ENCODE measurements around the gene PLEKHM3.

Gene PLEKHM3

DNA sequence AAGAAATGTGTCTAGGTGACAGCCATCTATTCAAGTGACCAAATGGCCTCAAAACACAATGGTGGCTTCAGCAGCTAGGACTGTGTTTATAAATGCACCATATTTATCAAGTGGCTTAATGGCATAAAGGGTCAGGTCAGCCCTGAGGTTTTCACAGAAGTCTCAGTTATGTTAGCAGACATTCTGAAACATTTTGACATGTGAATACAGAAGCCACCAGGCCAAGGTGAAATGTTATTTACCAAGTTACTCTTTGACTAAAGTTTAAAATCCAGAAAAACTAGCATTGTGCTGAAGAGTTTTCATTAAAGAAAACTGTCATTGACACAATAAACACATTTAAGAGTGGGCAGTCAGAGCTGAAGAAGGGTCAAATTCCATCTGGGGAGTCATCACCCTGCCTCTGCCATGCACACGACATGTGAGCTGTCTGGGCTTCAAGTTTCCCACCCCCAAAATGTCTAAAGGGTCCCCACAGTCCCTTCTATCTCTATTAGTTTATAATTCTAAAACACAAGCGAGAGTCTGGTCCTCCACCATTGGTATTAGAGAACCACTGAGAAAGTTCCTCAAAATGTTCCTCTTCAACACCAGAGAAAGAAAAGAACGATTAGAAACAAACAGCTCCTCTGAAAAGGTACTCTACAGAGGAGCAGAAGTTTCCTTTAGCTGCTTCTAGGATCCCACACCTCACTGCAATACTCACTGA, 178.1 kb downstream of the PLEKHM3 start:
- Mint-ChIP-seq H3K9me3 (no peaks in the 10 kb centered on the region), H3K36me3 (ENCODE audit: insufficient read depth) (no peaks in the 10 kb centered on the region), H3K4me3 (no peak overlapping the region), H3K27me3 (no peaks in the 10 kb centered on the region), H3K4me1 (ENCODE audit: low read depth in 2 of 2) (no peaks in the 10 kb centered on the region), H3K27ac (peak overlapping the region in 1 of 2 donors; percentile 25)
- DNase-seq = no peak
- ATAC-seq (replicated peaks) = no peak

GRCh38 chr2:207845202-207845864, 180.0 kb downstream of the PLEKHM3 start:
- no peaks in the 10 kb centered on the region for H3K36me3 Mint-ChIP-seq (ENCODE audit: insufficient read depth)
- H3K27ac Mint-ChIP-seq = no peak overlapping the region
- H3K4me3 Mint-ChIP-seq = no peak overlapping the region
- no peaks in the 10 kb centered on the region for H3K9me3 Mint-ChIP-seq
- no peaks in the 10 kb centered on the region for H3K4me1 Mint-ChIP-seq (ENCODE audit: low read depth in 2 of 2)
- ATAC-seq (replicated peaks) (no peak), DNase-seq (no peak)
- H3K27me3 Mint-ChIP-seq = no peaks in the 10 kb centered on the region

DNA sequence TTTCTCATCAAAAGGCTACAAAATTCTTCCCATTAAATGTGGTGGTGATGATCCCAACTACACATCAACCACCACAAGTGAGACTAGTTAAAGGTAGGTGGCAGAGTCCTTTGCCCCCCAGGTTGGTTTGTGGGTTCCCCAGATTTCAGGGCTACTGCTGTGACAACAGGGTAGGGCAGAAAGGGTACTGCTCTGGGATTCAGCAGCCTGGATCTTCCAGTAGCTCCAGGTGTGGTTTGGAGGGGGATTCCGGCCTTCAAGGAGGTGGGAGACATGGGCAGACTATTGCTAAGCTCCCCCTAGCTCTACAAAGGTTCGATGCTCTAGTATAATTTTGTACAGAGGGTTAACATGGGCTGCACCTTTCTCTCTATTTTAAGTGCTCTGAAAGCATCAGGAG, 180.7 kb downstream of the PLEKHM3 start:
- Mint-ChIP-seq H3K4me3 (no peak overlapping the region), H3K4me1 (ENCODE audit: low read depth in 2 of 2) (no peaks in the 10 kb centered on the region), H3K27me3 (no peaks in the 10 kb centered on the region), H3K27ac (no peak overlapping the region), H3K9me3 (no peaks in the 10 kb centered on the region), H3K36me3 (ENCODE audit: insufficient read depth) (no peaks in the 10 kb centered on the region)
- DNase-seq (no peak), ATAC-seq (replicated peaks) (no peak)

GRCh38 chr2:207840101-207840500, 185.2 kb downstream of the PLEKHM3 start:
- ATAC-seq (replicated peaks) (no peak), DNase-seq (no peak)
- Mint-ChIP-seq H3K27me3 (no peaks in the 10 kb centered on the region), H3K4me1 (ENCODE audit: low read depth in 2 of 2) (no peaks in the 10 kb centered on the region), H3K9me3 (no peaks in the 10 kb centered on the region), H3K27ac (no peak overlapping the region), H3K4me3 (no peak overlapping the region), H3K36me3 (ENCODE audit: insufficient read depth) (no peaks in the 10 kb centered on the region)

DNA sequence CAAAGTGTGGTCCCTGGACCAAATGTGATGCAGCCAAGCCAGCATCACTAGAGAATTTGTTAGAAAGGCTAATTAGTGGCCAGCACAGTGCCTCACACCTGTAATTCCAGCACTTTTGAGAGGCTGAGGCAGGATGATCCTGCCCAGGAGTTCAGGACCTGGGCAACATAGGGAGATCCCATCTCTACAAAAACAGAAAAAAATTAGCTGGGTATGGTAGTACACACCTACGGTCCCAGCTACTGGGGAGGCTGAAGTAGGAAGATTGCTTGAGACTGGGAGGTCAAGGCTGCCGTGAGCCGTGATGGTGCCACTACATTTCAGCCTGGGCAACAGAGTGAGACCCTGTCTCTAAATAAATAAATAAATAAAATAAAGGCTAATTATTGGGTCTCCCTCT, 185.8 kb downstream of the PLEKHM3 start:
- Mint-ChIP-seq H3K4me1 (ENCODE audit: low read depth in 2 of 2) (no peaks in the 10 kb centered on the region), H3K27ac (no peak overlapping the region), H3K27me3 (no peaks in the 10 kb centered on the region), H3K36me3 (ENCODE audit: insufficient read depth) (no peaks in the 10 kb centered on the region), H3K4me3 (no peak overlapping the region), H3K9me3 (no peaks in the 10 kb centered on the region)
- DNase-seq (no peak), ATAC-seq (replicated peaks) (no peak)

GRCh38 chr2:207839028-207839427, 186.3 kb downstream of the PLEKHM3 start:
- DNase-seq (no peak), ATAC-seq (replicated peaks) (no peak)
- Mint-ChIP-seq H3K4me3 (no peak overlapping the region), H3K9me3 (no peaks in the 10 kb centered on the region), H3K27ac (no peak overlapping the region), H3K36me3 (ENCODE audit: insufficient read depth) (no peaks in the 10 kb centered on the region), H3K4me1 (ENCODE audit: low read depth in 2 of 2) (no peaks in the 10 kb centered on the region), H3K27me3 (no peaks in the 10 kb centered on the region)

DNA sequence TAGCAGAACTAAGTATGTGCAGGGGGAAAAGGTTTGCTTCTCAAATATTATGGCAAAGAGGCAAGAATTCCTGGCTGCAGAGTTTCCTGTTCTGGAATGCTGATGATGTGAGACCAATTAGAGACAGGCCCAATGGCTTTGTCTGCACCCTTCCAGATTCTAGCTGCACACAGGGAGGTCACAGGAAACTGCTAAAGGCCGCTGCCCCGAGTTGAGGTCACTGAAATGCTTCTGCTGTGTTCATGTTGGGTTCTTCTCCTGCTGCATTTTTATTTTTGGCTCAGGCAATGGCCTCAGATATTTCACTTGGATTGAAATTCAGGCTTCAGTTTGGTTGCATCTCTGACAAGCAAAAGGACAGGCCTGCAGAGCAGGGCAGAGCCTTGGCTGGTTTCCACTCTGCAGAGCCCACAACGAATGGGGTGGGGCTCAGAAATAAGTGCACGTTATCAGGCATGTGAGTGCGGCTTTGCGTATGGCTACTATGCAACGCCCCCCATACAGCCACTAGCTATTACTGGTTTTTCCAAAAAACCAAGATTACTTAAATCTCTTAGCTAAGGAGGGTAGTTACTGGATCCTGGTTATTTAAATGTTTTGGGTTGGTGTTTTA, 188.7 kb downstream of the PLEKHM3 start:
- no peaks in the 10 kb centered on the region for H3K9me3 Mint-ChIP-seq
- no peak for ATAC-seq (replicated peaks)
- H3K4me3 Mint-ChIP-seq = no peak overlapping the region
- no peak overlapping the region for H3K27ac Mint-ChIP-seq
- H3K27me3 Mint-ChIP-seq = no peaks in the 10 kb centered on the region
- peaks cover 0 to under 1% of the 10 kb centered on the region in 2 donors for H3K4me1 Mint-ChIP-seq (ENCODE audit: low read depth in 2 of 2)
- no peak for DNase-seq
- H3K36me3 Mint-ChIP-seq (ENCODE audit: insufficient read depth) = no peaks in the 10 kb centered on the region

GRCh38 chr2:207835805-207836204, 189.5 kb downstream of the PLEKHM3 start:
- H3K27me3 Mint-ChIP-seq = no peaks in the 10 kb centered on the region
- H3K36me3 Mint-ChIP-seq (ENCODE audit: insufficient read depth) = no peaks in the 10 kb centered on the region
- DNase-seq = no peak
- no peak for ATAC-seq (replicated peaks)
- no peak overlapping the region for H3K4me3 Mint-ChIP-seq
- H3K4me1 Mint-ChIP-seq (ENCODE audit: low read depth in 2 of 2) = peaks cover 0 to 2% of the 10 kb centered on the region in 2 donors
- H3K9me3 Mint-ChIP-seq = no peaks in the 10 kb centered on the region
- H3K27ac Mint-ChIP-seq = no peak overlapping the region

- no peaks in the 10 kb centered on the region for H3K9me3 Mint-ChIP-seq
- H3K27ac Mint-ChIP-seq = no peak overlapping the region
- peaks cover 2 to 11% of the 10 kb centered on the region in 2 donors for H3K4me1 Mint-ChIP-seq (ENCODE audit: low read depth in 2 of 2)
- peaks cover 8% of the 10 kb centered on the region for H3K36me3 Mint-ChIP-seq (ENCODE audit: insufficient read depth)
- no peak overlapping the region for H3K4me3 Mint-ChIP-seq
- no peaks in the 10 kb centered on the region for H3K27me3 Mint-ChIP-seq
- ATAC-seq (replicated peaks) (no peak), DNase-seq (no peak)
Measured at GRCh38 chr2:207833251-207833751, 192.0 kb downstream of the PLEKHM3 start.

GRCh38 chr2:207831584-207832248, 193.6 kb downstream of the PLEKHM3 start:
- Mint-ChIP-seq H3K4me1 (ENCODE audit: low read depth in 2 of 2) (peaks cover 2 to 11% of the 10 kb centered on the region in 2 donors), H3K4me3 (no peak overlapping the region), H3K27me3 (no peaks in the 10 kb centered on the region), H3K9me3 (no peaks in the 10 kb centered on the region), H3K36me3 (ENCODE audit: insufficient read depth) (peaks cover 18% of the 10 kb centered on the region), H3K27ac (no peak overlapping the region)
- ATAC-seq (replicated peaks) = no peak
- no peak for DNase-seq

DNA sequence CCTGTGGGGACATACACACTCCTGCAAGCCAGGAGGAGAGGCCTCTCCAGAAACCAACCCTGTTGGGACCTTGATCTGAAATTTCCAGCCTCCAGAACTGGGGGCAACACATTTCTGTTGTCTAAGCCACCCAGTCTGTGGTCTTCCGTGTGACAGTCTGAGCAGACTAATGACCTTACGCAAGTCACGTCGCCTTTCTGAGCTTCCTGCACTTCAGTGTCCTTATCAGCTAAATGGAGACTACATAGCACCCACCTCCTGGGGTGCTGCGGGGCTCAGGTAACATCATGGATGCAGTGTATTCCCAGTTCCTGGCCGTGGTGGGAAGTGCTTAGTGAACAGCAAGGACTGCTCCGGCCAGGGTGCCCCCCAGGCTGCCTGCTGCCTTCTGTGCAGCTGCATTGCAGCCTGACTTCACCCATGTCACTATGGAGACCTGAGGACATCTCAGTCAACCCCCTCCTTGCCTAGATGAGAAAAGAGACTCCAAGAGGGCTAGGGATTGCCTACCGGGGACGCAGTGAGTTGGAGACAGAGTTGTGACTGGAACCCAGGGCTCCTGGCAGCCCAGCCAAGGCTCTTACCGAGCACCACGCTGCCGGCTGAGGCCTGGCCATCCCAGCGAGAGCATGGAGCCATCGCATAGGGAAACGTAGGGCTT, 194.4 kb downstream of the PLEKHM3 start:
- H3K4me3 Mint-ChIP-seq = no peak overlapping the region
- no peaks in the 10 kb centered on the region for H3K27me3 Mint-ChIP-seq
- peaks cover 2 to 11% of the 10 kb centered on the region in 2 donors for H3K4me1 Mint-ChIP-seq (ENCODE audit: low read depth in 2 of 2)
- ATAC-seq (replicated peaks) = no peak
- H3K27ac Mint-ChIP-seq = no peak overlapping the region
- no peaks in the 10 kb centered on the region for H3K9me3 Mint-ChIP-seq
- no peak for DNase-seq
- peaks cover 18% of the 10 kb centered on the region for H3K36me3 Mint-ChIP-seq (ENCODE audit: insufficient read depth)

GRCh38 chr2:207828361-207829057, 196.8 kb downstream of the PLEKHM3 start:
- ATAC-seq (replicated peaks) = no peak
- no peak for DNase-seq
- Mint-ChIP-seq H3K4me3 (no peak overlapping the region), H3K4me1 (ENCODE audit: low read depth in 2 of 2) (peaks cover 2 to 11% of the 10 kb centered on the region in 2 donors), H3K9me3 (no peaks in the 10 kb centered on the region), H3K27ac (peak overlapping the region; percentile 7 to 10), H3K27me3 (no peaks in the 10 kb centered on the region), H3K36me3 (ENCODE audit: insufficient read depth) (peaks cover 21% of the 10 kb centered on the region)

GRCh38 chr2:207825978-207826377, 199.3 kb downstream of the PLEKHM3 start:
- no peak for ATAC-seq (replicated peaks)
- no peaks in the 10 kb centered on the region for H3K27me3 Mint-ChIP-seq
- no peak overlapping the region for H3K4me3 Mint-ChIP-seq
- peaks cover 21% of the 10 kb centered on the region for H3K36me3 Mint-ChIP-seq (ENCODE audit: insufficient read depth)
- H3K9me3 Mint-ChIP-seq = no peaks in the 10 kb centered on the region
- peaks cover 0 to 11% of the 10 kb centered on the region in 2 donors for H3K4me1 Mint-ChIP-seq (ENCODE audit: low read depth in 2 of 2)
- DNase-seq = no peak
- no peak overlapping the region for H3K27ac Mint-ChIP-seq
